NCI-H2227 (cell line): ENCODE results near the gene C1orf232.

Source experiments
- DNase-seq: peaks from one replicate; lab custom pipeline; 2025; ENCODE audit not compliant: unreplicated experiment; lab: John Stamatoyannopoulos, UW

The C1orf232 gene

GRCh38 chr1:26168410-26169197, at the start of gene C1orf232:
TSS of gene C1orf232 (minus strand) at chr1:26168963. CDS start at chr1:26168499, 464 bp downstream.
- peak; percentile 45 for DNase-seq

- DNase-seq, result no peak
These were observed 46.5 kb upstream of the C1orf232 start for GRCh38 chr1:26215246-26215645.

GRCh38 chr1:26213335-26213905, 44.7 kb upstream of the C1orf232 start:
- no peak for DNase-seq

- no peak for DNase-seq
These were observed 44.0 kb upstream of the C1orf232 start for GRCh38 chr1:26212726-26213125.

DNA sequence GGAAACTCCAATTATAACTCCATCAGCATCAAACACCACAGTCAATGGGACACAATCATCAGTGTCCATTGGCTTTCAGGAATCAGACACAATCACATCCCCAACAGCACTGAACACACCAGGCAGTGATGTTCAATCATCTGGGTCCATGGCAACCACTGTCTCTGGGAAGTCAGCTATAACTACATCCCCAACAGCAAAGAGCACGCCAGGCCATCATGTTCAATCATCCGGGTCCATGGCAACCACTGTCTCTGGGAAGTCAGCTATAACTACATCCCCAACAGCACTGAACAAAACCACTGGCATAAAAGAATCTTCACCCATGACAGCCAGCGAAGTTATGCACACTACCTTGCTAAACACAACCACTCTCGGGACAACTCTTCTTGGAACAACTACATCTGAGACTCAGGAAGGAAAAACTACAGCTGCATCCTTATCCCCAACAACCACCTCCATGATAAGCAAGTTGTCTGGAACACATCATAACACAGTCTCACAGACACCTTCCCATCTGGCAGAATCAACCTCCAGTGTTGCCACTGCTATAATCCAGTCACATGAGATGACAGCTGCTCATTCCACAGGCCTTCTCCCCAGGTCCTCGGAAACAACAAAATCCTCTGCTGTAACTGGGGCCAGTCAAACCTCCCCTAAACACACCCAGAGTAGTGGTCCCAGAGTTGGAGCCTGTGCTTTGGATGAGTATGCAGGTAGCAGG, 41.5 kb upstream of the C1orf232 start:
- DNase-seq, result no peak

GRCh38 chr1:26203642-26204318, 35.0 kb upstream of the C1orf232 start:
- no peak for DNase-seq

DNA sequence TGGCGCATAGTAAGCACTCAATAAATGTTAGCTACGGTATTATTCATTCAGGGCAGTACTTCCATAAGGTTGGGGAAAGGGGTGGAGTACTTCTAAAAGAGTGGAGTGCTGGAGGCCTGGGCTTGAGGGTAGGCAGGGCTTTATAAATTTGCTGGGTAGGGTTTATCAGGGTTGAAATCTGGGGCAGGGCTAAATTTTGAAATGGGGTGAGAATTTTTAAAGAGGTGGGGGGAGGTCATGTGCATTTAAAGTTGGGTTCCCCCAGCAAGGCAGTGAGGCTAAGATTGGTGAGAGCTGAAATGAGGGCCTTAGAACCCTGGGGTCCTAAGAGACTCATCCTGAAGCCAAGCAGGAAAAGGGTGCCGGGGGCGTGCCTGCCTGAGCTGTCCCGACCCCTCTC, 31.6 kb upstream of the C1orf232 start:
- DNase-seq, result no peak

DNA sequence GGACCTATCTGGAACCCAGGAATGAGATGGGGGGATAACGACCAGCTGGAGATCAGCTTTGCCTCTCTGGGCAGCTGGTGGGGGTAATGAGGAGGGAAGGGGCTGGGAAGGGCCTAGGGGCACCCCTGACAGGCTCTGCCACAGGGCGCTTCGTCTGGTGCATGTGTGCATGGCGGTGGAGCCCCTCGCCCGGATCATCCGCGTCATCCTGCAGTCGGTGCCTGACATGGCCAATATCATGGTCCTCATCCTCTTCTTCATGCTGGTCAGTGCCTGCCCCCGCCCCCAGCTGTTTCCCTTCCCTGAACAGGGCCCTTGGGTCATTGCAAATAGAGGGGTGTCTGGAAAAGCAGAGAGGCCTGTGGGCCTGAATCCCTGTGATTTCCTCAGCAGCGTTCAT, 29.1 kb upstream of the C1orf232 start:
- DNase-seq, result no peak

DNA sequence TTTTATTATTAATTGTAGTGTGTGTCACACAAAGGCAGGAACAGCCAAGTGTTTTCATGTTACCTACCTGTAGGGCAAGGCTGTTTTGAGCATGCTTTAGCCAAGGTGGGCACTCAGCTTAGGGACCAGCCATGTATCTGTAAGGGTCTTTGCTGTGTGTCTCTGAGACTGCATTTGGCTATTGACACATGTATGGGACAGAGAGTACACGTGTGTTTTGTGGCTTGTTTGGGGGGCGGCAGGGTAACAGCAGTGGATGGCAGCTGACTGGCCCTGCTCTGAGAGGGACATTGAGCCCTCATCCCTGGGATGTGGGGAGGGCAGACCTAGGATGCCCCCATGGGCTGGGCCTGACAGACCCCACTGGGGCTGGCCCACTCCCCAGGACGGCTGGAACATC, 28.5 kb upstream of the C1orf232 start:
- DNase-seq, result no peak

GRCh38 chr1:26195805-26196204, 27.0 kb upstream of the C1orf232 start:
- DNase-seq, result no peak

GRCh38 chr1:26191739-26192138, 23.0 kb upstream of the C1orf232 start:
- DNase-seq, result no peak

- no peak for DNase-seq
These were observed 21.7 kb upstream of the C1orf232 start, which contains the start of gene CATSPER4 for GRCh38 chr1:26190373-26190987. TSS of gene CATSPER4 (plus strand) at chr1:26190602. CDS start at chr1:26190628, 26 bp downstream.

DNA sequence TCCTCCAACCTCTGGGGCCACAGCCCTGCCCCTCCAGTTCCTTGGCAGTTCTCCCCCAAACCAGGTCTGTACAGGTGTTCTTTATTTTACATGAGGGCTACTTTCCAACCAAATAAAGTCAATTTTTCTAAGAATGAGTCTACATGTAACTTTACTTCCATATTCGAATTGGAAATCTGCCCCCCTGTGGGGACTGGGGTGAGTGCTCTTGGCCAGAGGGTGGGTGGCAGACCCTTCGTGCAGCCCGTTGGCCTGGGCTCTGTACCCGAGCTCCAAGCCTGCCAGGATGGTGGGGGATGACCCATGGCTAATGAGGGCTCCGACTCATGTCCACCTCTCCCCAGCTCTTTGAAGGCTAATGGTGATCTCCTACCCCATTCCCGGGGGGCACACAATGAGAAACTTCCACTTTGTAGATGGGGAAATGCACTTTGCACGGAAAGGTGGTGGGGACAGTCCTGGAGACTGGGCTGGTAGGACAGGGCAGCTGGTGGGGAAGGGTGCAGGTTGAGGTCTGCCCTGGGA, 21.1 kb upstream of the C1orf232 start:
- no peak for DNase-seq

DNA sequence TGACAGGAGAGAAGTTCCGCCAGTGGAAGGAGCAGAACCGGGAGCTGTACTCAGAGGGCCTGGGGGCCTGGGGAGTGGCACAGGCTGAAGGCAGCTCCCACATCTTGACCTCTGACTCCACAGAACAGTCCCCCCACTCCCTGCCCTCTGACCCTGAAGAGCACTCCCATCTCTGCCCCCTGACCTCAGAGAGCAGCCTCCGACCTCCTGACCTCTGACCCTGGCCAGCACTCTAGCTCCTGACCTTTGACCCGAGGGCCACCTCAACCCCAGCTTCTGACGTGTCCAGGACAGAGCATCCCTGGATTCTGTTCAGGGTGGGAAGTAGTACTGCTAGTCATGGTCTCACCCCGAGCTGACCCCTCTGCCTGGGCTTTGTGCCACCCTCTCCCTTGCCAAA, 20.6 kb upstream of the C1orf232 start:
- DNase-seq, result no peak

GRCh38 chr1:26188477-26188876, 19.7 kb upstream of the C1orf232 start:
- DNase-seq, result no peak

- no peak for DNase-seq
These were observed 19.1 kb upstream of the C1orf232 start for GRCh38 chr1:26187882-26188281.

- DNase-seq, result no peak
These were observed 16.1 kb upstream of the C1orf232 start for GRCh38 chr1:26184883-26185282.

DNA sequence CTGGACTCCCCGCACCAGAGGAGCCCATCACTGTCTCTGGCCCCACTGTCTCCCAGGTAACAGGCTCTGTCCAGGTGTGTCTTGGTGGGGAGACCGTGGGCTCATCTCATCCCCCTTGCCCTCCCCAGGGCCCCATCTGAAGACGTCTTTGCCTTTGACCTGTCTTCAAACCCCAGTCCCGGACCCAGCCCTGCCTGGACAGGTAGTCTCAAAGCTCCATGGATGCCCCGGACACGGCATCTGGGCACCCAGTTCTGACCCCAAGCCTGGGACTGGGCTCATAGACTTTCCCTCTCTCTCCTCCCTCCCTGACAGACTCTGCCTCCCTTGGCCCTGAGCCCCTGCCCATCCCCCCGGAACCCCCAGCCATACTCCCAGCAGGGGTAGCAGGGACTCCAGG, 15.3 kb upstream of the C1orf232 start:
- no peak for DNase-seq

DNA sequence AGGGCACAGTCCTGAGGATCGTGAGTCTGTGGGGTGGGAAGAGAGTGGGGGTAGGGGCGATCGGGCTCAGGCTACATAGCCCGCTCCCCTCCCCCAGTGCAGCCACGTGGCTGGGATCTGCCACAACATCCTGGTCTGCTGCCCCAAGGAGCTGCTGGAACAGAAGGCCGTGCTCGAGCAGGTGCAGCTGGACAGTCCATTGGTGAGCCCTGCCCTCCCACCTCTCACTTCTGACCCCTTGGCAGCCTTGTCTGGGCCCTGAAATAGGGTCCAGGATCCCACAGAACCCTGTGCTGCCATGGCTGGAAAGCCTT, 13.6 kb upstream of the C1orf232 start:
- no peak for DNase-seq

DNA sequence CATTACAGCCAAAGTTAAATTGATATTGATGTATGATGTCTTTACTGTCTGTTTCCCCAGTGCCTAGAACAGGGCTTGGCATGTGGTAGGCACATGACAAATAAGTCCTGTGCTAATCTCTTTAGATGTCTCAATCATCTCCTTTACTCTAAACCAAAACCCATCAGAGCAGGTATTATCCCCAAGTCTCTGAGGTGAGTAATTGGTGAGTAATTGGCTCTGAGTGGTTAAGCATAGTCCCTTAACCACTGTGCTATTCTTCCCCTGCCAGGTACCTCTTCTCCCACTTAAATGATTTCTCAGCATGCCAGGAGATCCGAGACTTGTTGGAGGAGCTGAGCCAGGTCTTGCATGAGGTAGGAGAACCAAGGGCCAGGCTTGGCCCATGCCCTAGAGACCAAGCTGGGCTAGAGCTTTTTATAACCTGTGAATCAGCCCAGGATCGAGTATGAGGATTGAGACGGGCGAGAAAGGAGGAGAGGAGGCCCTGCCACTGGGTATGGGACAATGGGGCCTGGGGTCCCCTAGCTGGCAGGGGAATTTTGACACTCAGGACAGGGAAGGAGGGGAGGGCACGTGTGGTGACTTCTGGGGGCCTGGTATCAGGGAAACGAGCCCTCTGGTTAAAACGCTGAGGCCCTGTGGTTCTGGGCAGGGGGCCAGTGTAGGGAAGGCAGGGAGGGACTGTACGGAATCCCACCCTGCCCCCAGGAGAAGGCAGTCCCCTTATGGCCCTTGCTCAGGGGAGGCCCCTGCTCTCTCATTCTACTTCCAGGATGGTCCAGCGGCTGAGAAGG, 13.0 kb upstream of the C1orf232 start:
- DNase-seq, result no peak
